ENCODE results near the gene GPR153.
A peak's percentile ranks its signal among the peaks of the same experiment; 100 is the strongest.

GPR153 gene

GRCh38 chr1:6248932-6249738 is 11.8 kb downstream of the GPR153 start:
- no peak for DNase-seq (ENCODE audit: low read depth)

DNA sequence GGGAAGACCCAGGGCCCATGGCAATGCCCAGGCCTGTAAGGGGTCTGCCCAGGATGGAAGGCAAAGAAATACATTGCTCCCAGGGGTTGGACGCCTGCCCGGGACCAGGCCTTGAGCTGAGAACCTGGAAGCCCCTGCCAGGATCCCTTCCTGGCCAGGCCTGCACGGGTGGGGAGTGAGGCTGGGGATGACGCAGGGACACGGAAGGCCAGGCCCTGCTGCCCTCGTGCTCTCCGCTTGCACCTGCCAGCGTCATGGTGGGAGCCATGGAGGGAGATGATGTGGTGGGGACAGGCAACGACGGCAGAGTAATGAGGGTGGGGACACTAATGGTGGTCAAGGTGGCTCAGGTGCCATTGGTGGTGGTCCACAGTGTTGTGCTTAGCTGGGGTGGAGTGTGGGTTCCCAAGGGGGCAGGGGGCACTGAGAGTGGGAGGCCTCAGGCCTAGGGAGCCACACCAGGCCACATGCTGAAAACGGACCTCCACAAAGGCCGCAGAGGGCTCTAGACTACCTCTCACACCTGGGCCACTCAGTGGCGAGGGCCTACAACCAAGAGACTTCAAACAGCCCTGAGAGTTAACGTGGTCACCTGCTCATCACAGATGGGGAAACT is 12.6 kb downstream of the GPR153 start:
- no peak for DNase-seq (ENCODE audit: low read depth)

DNA sequence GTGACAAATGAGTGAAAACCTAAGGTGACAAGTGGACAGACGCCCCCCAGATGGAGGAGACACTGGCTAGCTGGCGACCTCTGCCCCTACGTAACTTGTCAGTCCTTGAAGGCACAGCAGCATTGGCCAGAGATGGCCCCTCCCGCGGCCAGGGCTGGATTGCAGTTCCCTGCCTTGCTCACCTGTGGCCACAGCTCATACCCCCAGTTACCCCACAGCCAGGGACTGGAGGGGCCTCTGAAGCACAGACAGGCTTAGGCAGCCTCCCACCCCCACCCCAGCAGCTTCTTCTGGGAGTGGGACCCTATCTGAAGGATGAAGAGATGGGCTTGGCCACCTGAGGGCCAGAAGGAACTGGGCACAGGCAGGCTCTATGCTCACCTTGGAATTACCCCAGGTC is 13.2 kb downstream of the GPR153 start:
- DNase-seq (ENCODE audit: low read depth), result no peak

DNA sequence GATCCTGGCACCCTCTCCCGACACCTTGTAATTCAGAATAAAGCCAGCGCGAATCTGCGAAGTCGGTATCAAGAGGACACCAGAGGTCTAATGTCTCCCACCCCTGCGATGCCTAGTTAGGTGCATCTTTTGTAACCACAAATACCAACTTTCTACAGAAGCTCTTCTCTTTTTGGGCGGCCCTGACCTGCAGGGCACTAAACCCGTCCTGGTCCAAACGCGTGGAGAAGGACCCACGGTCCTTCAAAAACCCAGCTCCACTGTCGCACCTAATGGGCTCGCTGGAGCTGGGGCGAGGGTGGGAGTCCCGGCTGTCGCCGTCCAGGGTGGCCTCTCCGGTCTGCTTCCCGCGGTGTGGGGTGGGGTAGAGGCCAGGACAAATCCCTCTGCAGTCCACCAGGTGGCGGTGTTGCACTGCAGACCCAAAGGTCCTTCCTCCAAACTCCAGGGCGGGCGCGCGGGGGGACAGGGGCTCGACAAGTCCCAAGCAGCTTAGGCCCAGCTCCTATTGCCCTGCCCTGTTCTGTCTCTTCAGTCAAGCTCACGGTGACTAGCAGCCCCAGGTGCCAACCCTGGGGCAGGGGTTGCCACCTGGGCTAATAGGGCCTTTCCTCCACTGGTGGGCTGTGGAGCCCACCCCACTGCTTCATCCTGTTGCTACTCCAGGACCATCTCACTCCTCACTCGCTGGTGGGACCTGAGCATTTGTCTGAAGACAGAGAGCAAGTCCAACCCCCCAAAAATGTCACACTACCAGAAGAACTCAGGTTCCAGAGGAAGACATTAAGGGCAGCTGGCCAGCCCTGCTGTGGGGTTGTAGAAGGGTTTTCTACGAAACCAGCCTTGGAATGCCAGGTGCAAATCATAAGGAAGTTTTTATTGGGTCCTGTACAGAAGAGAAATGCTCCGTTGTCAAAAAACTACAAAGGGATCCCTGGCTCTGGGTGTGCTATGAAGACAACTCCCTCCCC is 14.1 kb downstream of the GPR153 start:
- DNase-seq (ENCODE audit: low read depth), result peak; percentile 80

GRCh38 chr1:6245869-6246496 is 14.9 kb downstream of the GPR153 start:
- DNase-seq (ENCODE audit: low read depth), result peak; percentile 55

DNA sequence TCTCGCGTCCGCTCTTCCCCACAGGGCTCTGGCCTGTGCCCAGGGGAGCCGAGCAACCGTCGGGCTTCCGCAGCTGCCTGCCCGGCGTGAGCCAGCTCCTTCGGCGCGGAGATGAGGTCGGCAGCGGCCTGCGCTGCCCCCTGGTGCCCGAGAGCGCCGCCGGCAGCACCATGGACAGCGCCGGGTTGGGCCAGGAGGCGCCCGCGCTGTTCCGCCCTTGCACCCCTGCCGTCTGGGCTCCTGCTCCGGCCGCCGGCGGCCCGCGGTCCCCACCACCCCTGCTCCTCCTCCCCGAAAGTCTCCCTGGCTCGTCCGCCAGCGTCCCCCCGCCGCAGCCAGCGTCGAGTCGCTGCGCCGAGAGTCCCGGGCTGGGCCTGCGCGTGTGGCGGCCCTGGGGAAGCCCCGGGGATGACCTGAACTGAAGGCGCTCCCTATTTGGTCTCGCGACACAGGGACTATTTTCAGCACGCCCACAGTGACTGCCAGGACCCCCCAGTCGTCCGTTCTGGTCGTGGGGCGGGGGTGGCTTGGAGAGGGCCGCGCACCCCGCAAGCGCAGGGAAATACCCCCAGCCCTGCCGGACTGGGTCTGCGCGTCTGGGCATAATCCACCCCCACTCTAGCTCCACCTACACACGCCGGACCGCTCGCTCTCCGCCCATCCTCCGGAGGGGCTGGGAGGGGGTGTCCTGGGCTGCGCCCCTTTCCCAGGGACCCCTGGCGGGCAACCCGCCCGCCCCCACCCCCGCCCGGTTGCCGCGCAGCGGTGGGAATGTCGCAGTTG is 15.6 kb downstream of the GPR153 start:
- DNase-seq (ENCODE audit: low read depth), result peak; percentile 80

DNA sequence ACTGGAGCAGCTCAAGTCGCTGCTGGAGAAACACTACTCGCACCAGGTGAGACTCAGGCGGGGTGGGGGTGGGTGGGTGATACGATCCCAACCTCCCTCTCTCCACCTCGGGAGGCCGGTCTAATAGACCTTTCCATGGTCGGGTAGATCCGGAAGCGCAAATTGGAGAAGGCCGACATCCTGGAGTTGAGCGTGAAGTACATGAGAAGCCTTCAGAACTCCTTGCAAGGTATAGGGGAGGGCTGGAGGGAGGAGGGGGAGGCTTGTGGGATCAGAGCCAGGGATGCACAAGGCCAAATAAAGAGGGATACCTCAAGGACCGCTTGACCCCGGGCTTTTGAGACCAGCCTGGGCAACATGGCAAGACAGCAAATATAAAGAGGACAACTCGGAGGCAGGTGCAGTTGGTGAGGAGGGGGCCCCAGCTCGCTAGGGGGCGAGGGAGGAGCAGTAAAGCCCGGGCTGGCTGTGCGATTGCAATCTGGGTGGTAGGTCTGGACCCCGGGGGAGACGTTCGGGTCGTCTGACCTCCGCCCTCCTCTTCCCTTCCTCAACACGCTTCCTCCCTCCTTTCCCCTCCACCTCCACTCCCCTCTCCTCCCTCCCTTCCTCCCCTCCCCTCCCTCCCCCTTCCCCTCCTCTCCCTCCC is 16.4 kb downstream of the GPR153 start:
- no peak for DNase-seq (ENCODE audit: low read depth)

GRCh38 chr1:6243993-6244392 is 16.9 kb downstream of the GPR153 start, which contains the start of gene HES3:
Gene HES3 (plus strand): TSS chr1:6244179. CDS start chr1:6244366, 187 bp downstream.
- no peak for DNase-seq (ENCODE audit: low read depth)

DNA sequence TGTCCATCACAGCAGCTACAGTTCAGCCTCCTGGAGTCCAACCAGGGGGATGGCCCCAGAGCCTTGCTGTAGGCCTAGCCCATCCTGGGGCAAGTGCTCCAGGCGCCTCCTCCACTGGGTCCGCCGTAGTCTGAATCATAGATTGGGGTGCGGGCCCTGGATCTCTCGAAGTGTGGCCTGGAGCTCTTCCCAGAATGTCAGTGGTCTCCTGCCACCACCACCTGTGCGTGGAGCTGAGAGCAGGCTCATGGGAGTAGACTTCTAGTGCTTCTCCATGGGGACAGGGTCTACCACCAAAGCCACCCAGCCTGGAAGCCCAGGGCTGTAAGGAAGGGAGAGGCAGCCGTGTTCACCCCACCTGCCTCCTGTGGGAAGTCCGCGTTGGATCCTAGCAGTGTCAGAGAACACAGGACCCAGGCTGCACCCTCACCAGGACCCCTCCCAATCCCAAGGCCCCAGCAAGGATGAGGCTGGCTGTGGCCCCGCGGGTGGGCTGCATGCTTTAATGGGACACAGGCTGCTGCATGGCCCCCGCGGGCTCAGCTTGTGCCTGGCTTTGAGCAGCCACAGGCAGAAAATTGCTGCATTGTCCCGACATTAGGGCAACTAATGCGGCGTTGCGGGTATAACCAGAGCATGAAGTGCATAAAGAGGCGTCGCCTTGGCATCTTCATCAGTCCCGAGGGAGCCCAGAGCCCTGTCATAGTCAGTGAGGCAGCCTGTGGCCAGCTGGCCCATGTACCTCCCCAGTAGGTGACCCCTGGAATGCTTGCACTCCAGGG is 17.7 kb downstream of the GPR153 start:
- no peak for DNase-seq (ENCODE audit: low read depth)

- no peak for DNase-seq (ENCODE audit: low read depth)
Observed at GRCh38 chr1:6241887-6242740, 18.8 kb downstream of the GPR153 start.

DNA sequence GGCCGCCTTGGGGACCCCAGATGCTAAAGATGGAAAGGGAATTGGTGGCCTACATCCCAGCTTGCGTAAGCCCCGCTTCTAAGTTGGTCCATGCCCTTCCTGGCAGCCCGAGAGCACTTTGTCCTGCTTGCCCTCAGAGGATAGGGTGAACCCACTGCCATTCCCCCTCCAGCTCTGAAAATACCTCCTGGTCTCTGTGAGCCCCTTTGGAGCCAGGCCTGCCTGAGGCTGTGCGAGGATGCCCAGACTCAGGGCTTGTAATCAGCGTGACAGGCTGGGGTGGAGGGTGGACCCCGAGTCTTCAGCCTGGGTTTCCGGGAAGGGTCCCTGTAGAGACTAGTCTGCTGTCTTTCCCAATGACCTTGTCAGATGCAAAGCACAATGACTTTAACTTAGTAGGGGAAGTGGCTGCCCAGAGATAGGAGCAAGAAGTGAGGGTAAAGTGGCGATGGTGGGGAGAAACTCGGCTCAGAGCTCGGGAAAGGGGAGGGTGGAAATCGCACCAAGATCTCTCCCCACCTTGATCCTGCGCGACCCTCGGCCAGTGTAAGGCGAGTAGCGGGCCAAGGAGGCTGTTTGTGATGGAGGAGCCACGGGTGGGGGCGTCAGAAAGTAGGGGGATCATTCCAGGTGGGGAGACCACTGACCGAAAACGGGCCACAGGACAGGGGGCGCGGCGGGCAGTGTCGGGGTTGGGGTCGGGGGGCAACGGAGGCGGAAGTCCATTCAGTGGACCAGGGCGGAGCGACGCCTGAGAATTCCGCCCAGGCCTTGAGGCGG is 19.6 kb downstream of the GPR153 start:
- DNase-seq (ENCODE audit: low read depth), result no peak

- no peak for DNase-seq (ENCODE audit: low read depth)
Observed at GRCh38 chr1:6239950-6240768, 20.7 kb downstream of the GPR153 start.

DNA sequence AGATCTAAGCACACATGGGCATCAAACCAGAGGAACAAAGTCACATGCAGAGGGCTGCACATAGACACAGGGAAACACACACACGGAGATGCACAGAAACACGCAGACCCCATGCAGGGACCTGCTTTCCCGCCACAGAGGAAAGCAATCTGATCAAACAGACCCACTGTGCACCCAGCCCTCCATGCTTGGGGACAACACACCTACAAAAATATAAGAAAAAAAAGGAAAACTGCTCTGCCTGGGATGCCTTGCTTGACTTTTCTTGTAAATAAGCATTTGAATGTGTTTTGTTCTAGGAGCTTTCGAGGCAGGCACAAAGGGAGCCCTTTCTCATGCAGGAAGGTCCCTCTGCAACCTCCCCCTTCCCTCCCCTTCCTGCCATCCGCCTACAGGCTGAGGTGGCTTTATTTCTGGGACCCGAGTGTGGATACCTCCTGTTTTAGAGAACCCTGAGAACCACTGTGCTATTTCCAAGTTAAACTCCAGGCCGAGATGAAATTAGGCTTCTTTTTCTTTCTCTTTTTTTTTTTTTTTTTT is 21.6 kb downstream of the GPR153 start:
- no peak for DNase-seq (ENCODE audit: low read depth)

DNA sequence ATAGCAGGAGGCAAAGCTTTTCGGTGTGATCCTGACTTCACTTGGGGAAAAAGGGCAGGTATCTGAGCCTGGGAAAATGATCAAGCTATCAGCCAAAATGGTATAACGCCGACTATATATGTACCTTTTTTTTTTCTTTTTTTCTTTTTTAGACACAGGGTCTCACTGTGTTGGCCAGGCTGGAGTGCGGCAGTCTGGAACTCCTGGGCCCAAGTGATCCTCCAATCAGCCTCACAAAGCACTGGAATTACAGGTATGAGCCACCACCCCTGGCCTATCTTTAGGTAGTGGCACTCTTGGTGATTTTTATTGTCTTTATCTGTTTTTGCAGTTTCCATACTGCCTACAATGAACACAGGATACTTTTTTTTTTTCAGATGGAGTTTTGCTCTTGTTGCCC is 23.8 kb downstream of the GPR153 start:
- DNase-seq (ENCODE audit: low read depth), result no peak

DNA sequence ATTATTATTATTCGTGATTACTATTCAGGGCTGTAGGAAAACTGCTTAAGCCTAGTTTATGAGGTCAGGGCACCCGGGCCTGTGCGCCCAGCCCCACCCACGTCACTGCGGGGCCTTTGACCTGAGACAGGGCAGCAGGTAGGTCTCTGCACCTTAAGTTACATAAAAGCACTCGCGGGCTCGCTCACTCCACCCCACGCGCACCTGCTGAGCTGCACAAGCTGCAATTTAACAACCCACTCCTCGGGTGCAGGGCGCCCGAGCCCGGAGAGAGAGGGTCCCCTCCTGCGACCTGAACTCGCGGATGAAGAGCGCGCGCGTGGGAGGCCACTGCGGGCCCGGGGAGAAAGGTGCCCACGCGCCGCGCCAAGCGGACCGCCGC is 25.6 kb downstream of the GPR153 start:
- DNase-seq (ENCODE audit: low read depth), result no peak

GRCh38 chr1:6234502-6235295 is 26.2 kb downstream of the GPR153 start:
- no peak for DNase-seq (ENCODE audit: low read depth)
